GM18870 (cell line): ENCODE results near the gene DLX4.

ENCODE experiments used
- ATAC-seq: cut with Tn5 transposase; IDR thresholded peaks from one replicate; pipeline ENCODE4 v1.9.1; 2021; ENCODE audit warnings: moderate library complexity; ENCODE audit not compliant: unreplicated experiment

Gene DLX4

GRCh38 chr17:49967621-49968404 is 1.2 kb upstream of the DLX4 start:
- no peak for ATAC-seq

GRCh38 chr17:49968405-49969133 is 421 bp upstream of the DLX4 start:
- ATAC-seq, result no peak

DNA sequence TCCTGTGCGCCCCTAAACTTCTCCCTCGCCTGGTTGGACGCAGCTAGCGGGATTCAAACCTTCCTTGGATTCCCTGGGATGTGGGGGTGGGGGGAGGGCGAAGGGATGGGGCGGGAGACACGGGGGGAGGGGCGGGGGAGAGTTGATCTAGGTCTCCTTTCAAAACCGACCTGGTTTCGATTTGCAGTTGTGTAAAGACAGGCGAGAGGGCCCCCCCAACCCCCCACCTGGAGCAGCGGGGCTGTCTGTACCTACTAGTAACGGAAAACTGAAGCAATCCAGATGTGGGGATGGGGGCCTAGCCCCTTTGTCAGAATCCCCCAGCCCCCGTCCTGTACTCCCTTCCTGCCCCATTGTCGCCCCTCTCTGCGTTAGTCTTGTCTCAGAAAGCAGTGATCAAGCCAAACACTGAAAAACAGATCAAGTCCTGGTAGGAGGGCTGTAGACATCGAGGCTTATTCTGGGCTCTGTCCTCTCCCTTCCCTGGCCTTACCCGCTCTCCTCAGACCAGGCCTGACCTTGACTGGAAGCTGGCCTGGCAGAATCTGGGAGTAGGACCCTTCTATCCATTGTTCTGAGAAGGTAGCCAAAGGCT is 902 bp downstream of the DLX4 start:
- ATAC-seq, result no peak

- no peak for ATAC-seq
These were observed 1.5 kb downstream of the DLX4 start for GRCh38 chr17:49970498-49970897.

- ATAC-seq, result no peak
These were observed 2.3 kb downstream of the DLX4 start for GRCh38 chr17:49971199-49971847.

- no peak for ATAC-seq
These were observed 3.0 kb downstream of the DLX4 start for GRCh38 chr17:49971848-49972485.

DNA sequence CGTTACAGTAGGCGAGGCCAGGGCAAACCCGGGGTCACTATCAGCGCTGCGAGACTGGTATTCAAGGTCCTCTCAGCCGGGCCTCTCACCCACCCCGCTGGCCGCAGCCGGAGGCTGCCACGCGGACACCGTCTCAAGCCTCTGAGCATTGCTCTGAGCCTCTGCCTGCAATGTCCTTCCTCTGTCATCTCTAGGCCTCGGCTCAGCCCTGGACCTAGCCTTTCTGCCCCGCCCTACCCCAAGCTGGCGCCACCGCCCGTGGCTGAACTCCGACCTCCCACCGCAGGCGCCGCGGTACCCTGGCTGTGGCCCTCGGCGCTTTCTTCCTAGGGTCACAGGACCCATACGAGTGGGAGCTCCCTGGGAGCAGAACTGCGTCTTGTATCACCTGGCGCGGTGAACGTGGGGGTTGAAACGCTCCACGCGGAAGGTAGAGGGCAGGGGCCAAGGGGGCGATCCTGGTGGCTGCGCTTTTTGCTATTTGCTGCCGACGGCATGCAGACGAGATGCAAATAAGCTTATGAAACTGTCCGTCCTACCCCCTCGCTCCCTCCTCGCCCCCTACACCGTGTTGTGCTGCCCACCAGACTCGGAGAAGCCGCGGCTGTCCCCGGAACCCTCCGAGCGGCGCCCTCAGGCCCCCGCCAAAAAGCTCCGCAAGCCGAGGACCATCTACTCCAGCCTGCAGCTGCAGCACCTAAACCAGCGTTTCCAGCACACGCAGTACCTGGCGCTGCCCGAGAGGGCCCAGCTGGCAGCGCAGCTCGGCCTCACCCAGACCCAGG is 3.7 kb downstream of the DLX4 start:
- ATAC-seq, result no peak

DNA sequence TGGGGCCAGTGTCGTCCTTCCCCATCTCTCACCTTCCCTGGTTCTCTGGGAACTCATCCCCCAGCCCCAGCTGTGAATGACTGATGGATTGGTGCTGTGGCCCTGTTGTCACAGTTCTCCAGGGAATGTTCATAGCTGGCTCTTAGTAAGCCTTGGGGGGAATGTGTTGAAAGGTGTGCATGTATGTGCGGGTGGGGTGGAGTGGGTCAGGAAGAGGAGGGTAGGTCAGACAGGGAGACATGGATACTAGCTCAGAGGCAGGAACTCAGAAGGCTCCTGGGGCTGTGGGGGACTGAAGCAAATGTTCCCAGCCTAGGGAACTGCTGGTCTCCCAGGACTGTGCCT is 4.3 kb downstream of the DLX4 start:
- no peak for ATAC-seq

- no peak for ATAC-seq
These were observed 6.5 kb downstream of the DLX4 start for GRCh38 chr17:49975531-49975930.

- ATAC-seq, result no peak
These were observed 7.3 kb downstream of the DLX4 start for GRCh38 chr17:49976163-49976827.

- no peak for ATAC-seq
These were observed 7.8 kb downstream of the DLX4 start for GRCh38 chr17:49976828-49977202.

DNA sequence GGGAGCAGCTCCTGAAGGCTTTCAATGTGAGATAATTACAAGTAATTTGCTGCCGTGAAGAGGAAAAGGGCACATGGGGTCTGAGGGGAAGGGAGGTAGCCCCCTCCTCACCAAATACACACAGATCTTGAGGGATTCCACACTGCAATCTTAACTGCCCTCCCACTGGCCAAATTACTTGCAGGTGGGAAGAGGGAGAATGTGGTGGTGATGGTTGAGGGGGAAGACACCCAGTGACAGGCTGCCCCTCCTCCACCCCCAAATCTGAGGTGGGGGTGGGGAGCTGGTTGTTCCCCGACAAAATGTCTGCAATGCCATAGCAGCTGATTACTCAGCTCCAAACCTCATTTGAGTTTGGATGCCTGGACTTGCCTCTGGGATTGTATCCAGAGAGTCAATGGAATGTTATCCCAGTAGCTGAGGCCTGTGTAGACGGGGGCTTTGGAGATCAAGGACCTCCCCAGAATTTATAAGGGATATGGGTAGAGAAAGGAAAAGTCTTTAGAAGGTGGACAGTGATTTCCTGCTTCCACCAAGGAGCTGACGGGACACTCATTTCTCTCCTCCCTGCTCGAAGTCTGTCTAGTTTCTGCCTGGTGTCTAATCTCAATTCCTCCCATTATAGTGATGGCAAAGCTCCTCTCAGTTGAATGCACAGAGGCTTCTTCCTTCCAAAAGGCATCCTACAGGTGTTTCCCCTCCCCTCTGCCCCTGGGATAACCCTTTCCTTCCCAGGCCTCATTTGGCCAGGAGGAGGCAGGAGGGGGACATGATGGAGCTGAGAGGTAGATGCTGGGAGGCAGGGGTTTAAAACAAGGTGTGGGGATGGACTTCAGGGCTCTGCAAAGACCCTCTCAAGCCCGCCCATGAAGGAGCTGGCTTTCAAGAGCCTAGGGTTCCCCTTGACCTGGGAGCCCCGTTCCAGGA is 8.7 kb downstream of the DLX4 start:
- no peak for ATAC-seq

DNA sequence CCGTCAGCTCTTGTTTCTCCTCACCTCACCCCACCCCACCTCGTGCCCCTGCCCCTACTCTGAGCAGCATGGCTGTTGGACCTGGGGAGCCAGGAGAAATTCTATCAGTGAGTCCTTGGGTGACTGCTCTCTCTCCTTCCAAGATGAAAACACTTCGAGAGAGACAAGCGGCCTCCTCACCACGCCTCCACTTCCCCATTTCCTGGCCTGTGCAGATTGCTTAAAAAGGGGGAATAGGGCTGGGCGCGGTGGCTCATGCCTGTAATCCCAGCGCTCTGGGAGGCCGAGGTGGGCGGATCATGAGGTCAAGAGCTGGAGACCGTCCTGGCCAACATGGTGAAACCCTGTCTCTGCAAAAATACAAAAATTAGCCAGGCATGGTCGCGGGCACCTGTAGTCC is 9.5 kb downstream of the DLX4 start:
- ATAC-seq, result no peak

DNA sequence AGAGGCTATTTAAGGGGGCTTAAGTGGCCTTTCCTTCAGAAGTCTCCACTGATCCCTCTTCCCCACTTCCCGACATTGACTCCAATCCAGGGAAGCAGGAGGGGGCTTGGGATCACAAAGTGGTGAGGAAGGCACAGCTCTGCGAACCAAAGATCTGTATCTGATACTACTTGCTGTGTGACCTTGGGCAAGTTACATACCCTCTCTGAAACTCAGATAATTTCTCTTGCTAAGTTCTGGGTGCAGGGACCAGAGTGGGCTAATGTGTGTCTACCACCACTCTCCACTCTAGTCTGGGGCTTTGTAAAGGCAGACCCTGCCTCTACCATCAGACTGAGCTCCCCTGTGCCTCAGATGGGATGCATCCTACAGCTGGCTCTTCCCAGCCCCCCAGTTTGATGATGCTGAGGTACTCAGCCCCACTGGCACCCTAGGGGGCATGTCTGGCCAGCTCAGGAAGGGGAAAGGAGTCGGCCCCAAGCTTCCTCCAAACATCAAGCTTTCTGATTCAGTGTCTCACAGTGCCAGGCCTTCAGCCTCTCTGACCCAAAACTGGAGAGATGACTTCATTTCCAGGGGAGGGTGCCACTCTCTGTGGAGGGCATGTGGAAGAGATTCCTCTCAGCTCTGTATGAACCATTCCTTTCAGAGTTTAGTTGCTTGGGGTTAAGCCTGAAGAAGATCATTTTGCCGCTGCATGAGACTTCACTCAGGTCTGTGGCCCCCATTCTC is 10.9 kb downstream of the DLX4 start:
- ATAC-seq, result no peak

GRCh38 chr17:49980703-49981197 is 11.8 kb downstream of the DLX4 start:
- no peak for ATAC-seq

DNA sequence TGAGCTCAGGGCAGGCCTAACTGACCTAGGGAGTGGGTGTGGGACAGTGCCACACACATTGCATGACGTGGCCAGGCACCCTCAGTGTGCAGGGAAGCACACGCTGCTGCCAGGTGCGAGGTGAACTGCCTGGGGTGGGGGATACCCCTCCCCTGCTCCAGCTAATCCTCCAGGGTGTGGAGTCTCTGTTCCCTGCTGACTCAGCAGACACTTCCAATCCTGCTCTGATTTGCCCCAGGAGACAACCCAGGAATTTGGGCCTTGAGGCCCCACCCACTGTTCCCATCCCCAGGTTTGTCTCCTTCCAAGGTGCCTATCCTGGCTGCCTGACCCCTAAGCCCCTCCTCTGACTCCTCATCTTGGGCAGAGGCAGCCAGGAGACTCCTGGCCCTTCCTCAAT is 15.3 kb downstream of the DLX4 start:
- no peak for ATAC-seq

GRCh38 chr17:49984776-49985175 is 15.8 kb downstream of the DLX4 start:
- ATAC-seq, result no peak
